H9 (cell line): Measurements from ENCODE around the gene LTBP2. TPM values are rescaled to one million over a fixed set of nuclear protein-coding genes. Genes with fewer than 3 reads are reported as not detected.

Experiments used
- DNase-seq: peaks from one replicate; pipeline ENCODE4 v3.0.0-alpha.2; 2017
- H2AFZ ChIP-seq: one replicate; pipeline ENCODE4 v1.6.1; 2013; ENCODE audit warnings: mild to moderate bottlenecking, low read length, control low read depth, moderate library complexity
- H2AK5ac ChIP-seq: 2 replicates; pipeline ENCODE4 v1.6.1; 2013; ENCODE audit warnings: low read length, control low read depth, mixed read lengths; ENCODE audit not compliant: insufficient read length
- H2BK120ac ChIP-seq: one replicate; pipeline ENCODE4 v1.6.1; 2013; ENCODE audit warnings: low read depth, mild to moderate bottlenecking, low read length, control low read depth, inconsistent platforms; ENCODE audit not compliant: poor library complexity, severe bottlenecking
- H2BK12ac ChIP-seq: 2 replicates; pipeline ENCODE4 v1.6.1; 2013; ENCODE audit warnings: low read length, control low read depth, mixed read lengths, low read depth; ENCODE audit not compliant: insufficient read length
- H2BK15ac ChIP-seq: 2 replicates; pipeline ENCODE4 v1.6.1; 2013; ENCODE audit warnings: low read depth, low read length, control low read depth
- H2BK20ac ChIP-seq: one replicate; pipeline ENCODE4 v1.6.1; 2013; ENCODE audit warnings: low read depth, mild to moderate bottlenecking, low read length, control low read depth, inconsistent platforms; ENCODE audit not compliant: poor library complexity, severe bottlenecking
- H2BK5ac ChIP-seq: 2 replicates; pipeline ENCODE4 v1.6.1; 2013; ENCODE audit warnings: low read length, control low read depth, mixed read lengths; ENCODE audit not compliant: insufficient read length
- H3K14ac ChIP-seq: 2 replicates; pipeline ENCODE4 v1.6.1; 2013; ENCODE audit warnings: low read length, control low read depth; ENCODE audit not compliant: insufficient read depth
- H3K18ac ChIP-seq: 2 replicates; pipeline ENCODE4 v1.6.1; 2013; ENCODE audit warnings: low read depth, mild to moderate bottlenecking, mixed read lengths, low read length, control low read depth; ENCODE audit not compliant: insufficient read length
- H3K23ac ChIP-seq: 2 replicates; pipeline ENCODE4 v1.6.1; 2013; ENCODE audit warnings: low read length, control low read depth, mixed read lengths, low read depth; ENCODE audit not compliant: insufficient read length
- H3K23me2 ChIP-seq: 2 replicates; pipeline ENCODE4 v1.6.1; 2013; ENCODE audit warnings: low read depth, mild to moderate bottlenecking, mixed read lengths, low read length, control low read depth; ENCODE audit not compliant: insufficient read length, poor library complexity, severe bottlenecking
- H3K27ac ChIP-seq: 2 replicates; pipeline ENCODE4 v1.5.1; 2013; ENCODE audit warnings: low read length, control low read depth, mixed read lengths, low read depth; ENCODE audit not compliant: insufficient read length
- H3K27me3 ChIP-seq: 2 replicates; pipeline ENCODE4 v1.6.1; 2013; ENCODE audit warnings: low read length, control low read depth, inconsistent platforms; ENCODE audit not compliant: insufficient read depth
- H3K4ac ChIP-seq: 2 replicates; pipeline ENCODE4 v1.6.1; 2013; ENCODE audit warnings: low read depth, mild to moderate bottlenecking, control low read depth, inconsistent platforms, low read length, moderate library complexity
- H3K4me1 ChIP-seq: 2 replicates; pipeline ENCODE4 v1.6.1; 2013; ENCODE audit warnings: low read length, control low read depth, inconsistent platforms; ENCODE audit not compliant: insufficient read depth
- H3K4me2 ChIP-seq: 2 replicates; pipeline ENCODE4 v1.6.1; 2013; ENCODE audit warnings: low read length, control low read depth, mixed read lengths; ENCODE audit not compliant: insufficient read length, insufficient read depth
- H3K56ac ChIP-seq: 2 replicates; pipeline ENCODE4 v1.6.1; 2013; ENCODE audit warnings: low read depth, mild to moderate bottlenecking, mixed read lengths, low read length, control low read depth; ENCODE audit not compliant: insufficient read length
- H3K79me1 ChIP-seq: 2 replicates; pipeline ENCODE4 v1.6.1; 2013; ENCODE audit warnings: low read depth, mild to moderate bottlenecking, moderate library complexity, low read length, control low read depth, inconsistent platforms; ENCODE audit not compliant: insufficient read depth, poor library complexity, severe bottlenecking
- H3K79me2 ChIP-seq: 2 replicates; pipeline ENCODE4 v1.6.1; 2013; ENCODE audit warnings: low read length, control low read depth, inconsistent platforms; ENCODE audit not compliant: insufficient read depth
- H3K9ac ChIP-seq: 2 replicates; pipeline ENCODE4 v1.6.1; 2013; ENCODE audit warnings: low read length, control low read depth, mixed read lengths; ENCODE audit not compliant: insufficient read length; ENCODE audit errors: extremely low read depth
- H3K9me3 ChIP-seq: one replicate; pipeline ENCODE4 v1.6.1; 2013; ENCODE audit warnings: low read depth, low read length, inconsistent platforms; ENCODE audit not compliant: control insufficient read depth
- H3T11ph ChIP-seq: one replicate; pipeline ENCODE4 v1.6.1; 2013; ENCODE audit warnings: mild to moderate bottlenecking, low read length, control low read depth, inconsistent platforms
- H4K20me1 ChIP-seq: one replicate; pipeline ENCODE4 v1.6.1; 2013; ENCODE audit not compliant: control insufficient read depth, insufficient read length, insufficient read depth
- H4K5ac ChIP-seq: 2 replicates; pipeline ENCODE4 v1.6.1; 2013; ENCODE audit warnings: low read depth, mild to moderate bottlenecking, mixed read lengths, low read length, control low read depth; ENCODE audit not compliant: insufficient read length
- H4K8ac ChIP-seq: replicated peaks from 2 replicates; pipeline ENCODE4 v1.6.1; 2013; ENCODE audit warnings: low read length, control low read depth, mixed read lengths, low read depth; ENCODE audit not compliant: insufficient read length
- H4K91ac ChIP-seq: 2 replicates; pipeline ENCODE4 v1.6.1; 2013; ENCODE audit warnings: low read depth, mild to moderate bottlenecking, moderate library complexity, mixed read lengths, low read length, control low read depth; ENCODE audit not compliant: insufficient read length
- H3K27ac Mint-ChIP-seq, 3 experiments: 2 replicates in 2 of 3; 3 replicates in 1 of 3; pipeline ENCODE4 v1.8.0; 2020 to 2021; ENCODE audit warnings: mixed read lengths in 3 of 3, mild to moderate bottlenecking in 1 of 3, moderate library complexity in 1 of 3
- H3K27me3 Mint-ChIP-seq: 2 replicates; pipeline ENCODE4 v1.8.0; 2021; ENCODE audit warnings: low read depth, mild to moderate bottlenecking, moderate library complexity, mixed read lengths
- H3K36me3 Mint-ChIP-seq, 3 experiments: 2 replicates in 2 of 3; 3 replicates in 1 of 3; pipeline ENCODE4 v1.8.0; 2020 to 2021; ENCODE audit warnings: low read depth in 3 of 3, mixed read lengths in 3 of 3; ENCODE audit not compliant: insufficient read depth in 1 of 3
- H3K4me1 Mint-ChIP-seq, 2 experiments: 2 replicates each; pipeline ENCODE4 v1.8.0; 2020; ENCODE audit warnings: mixed read lengths in 2 of 2
- H3K4me3 Mint-ChIP-seq, 2 experiments: 2 replicates in 1 of 2; 3 replicates in 1 of 2; pipeline ENCODE4 v1.8.0; 2020 to 2021; ENCODE audit warnings: mild to moderate bottlenecking in 2 of 2, mixed read lengths in 2 of 2, moderate library complexity in 1 of 2
- H3K9me3 Mint-ChIP-seq, 2 experiments: 2 replicates in 1 of 2; 3 replicates in 1 of 2; pipeline ENCODE4 v1.8.0; 2020; ENCODE audit warnings: mild to moderate bottlenecking in 2 of 2, mixed read lengths in 2 of 2, moderate library complexity in 1 of 2
- CTCF ChIP-seq: fragments of 200-600 bp; sonication (generic); conservative IDR thresholded peaks from 3 replicates; pipeline ENCODE4 v1.8.0; 2021; ENCODE audit warnings: antibody characterized with exemption, mild to moderate bottlenecking
- WGBS: extraction: QIAGEN DNeasy Blood & Tissue Kit; methylation state at CpG from one replicate; pipeline ENCODE4 v1.1.7; 2013; ENCODE audit warnings: missing lambda C conversion rate, low lambda C conversion rate, mixed read lengths; ENCODE audit not compliant: insufficient read length; ENCODE audit errors: extremely low coverage; 5-methylcytosine and 5-hydroxymethylcytosine counted together
- total RNA-seq: library from RNA; stranded (reverse); gene quantifications from 2 replicates; pipeline ENCODE4 v1.2.1, GENCODE V29; 2021

Gene LTBP2
- total RNA-seq, 1 experiment from 2014 or later, result 0.77 TPM

- H4K91ac ChIP-seq, result no peak overlapping the region
- H2BK12ac ChIP-seq, result no peak overlapping the region
- H3K27ac ChIP-seq, result no peak overlapping the region
- TF ChIP-seq CTCF, result no peak
- no peak overlapping the region for H3K4me3 Mint-ChIP-seq
- H3K9ac ChIP-seq, result no peak overlapping the region
- H3K27me3 Mint-ChIP-seq, result peaks cover 2% of the 10 kb centered on the region
- no peak overlapping the region for H2BK15ac ChIP-seq
- no peaks in the 10 kb centered on the region for H3K79me1 ChIP-seq
- H3K23ac ChIP-seq, result no peak overlapping the region
- H4K20me1 ChIP-seq, result peaks cover 2% of the 10 kb centered on the region
- H3K4me1 ChIP-seq, result no peaks in the 10 kb centered on the region
- no peaks in the 10 kb centered on the region for H3K9me3 ChIP-seq
- no peaks in the 10 kb centered on the region for H3K23me2 ChIP-seq
- H3K56ac ChIP-seq, result no peak overlapping the region
- H3K18ac ChIP-seq, result no peak overlapping the region
- peaks cover 12 to 16% of the 10 kb centered on the region in 2 experiments for H3K4me1 Mint-ChIP-seq
- H3K4me2 ChIP-seq, result no peak overlapping the region
- H3K79me2 ChIP-seq, result no peaks in the 10 kb centered on the region
- no peaks in the 10 kb centered on the region for H3K27me3 ChIP-seq
- H3K27ac Mint-ChIP-seq, result no peak overlapping the region; a peak in 1 of 7 replicates
- H3K9me3 Mint-ChIP-seq, result no peaks in the 10 kb centered on the region
- DNase-seq, result no peak
- no peak overlapping the region for H3K4ac ChIP-seq
- H2AFZ ChIP-seq, result no peak overlapping the region
- no CpG with 5 or more reads among the region's 2 CpGs for WGBS
- no peak overlapping the region for H2BK5ac ChIP-seq
- H3K14ac ChIP-seq, result no peak overlapping the region
- H3T11ph ChIP-seq, result no peak overlapping the region
- H2BK20ac ChIP-seq, result no peak overlapping the region
- H3K36me3 Mint-ChIP-seq, result peaks cover 0 to 1% (median 0%) of the 10 kb centered on the region in 3 experiments; a peak in 1 of 7 replicates
- H2AK5ac ChIP-seq, result no peak overlapping the region
- H2BK120ac ChIP-seq, result no peak overlapping the region
- no peak overlapping the region for H4K8ac ChIP-seq
- H4K5ac ChIP-seq, result no peak overlapping the region
Observed at GRCh38 chr14:74649673-74650072, 37.6 kb upstream of the LTBP2 start.
